ENCODE data around the gene SCRT2. TPM values are rescaled to one million over a fixed set of nuclear protein-coding genes. Genes with fewer than 3 reads are reported as not detected.

SCRT2 gene
- total and polyA plus RNA-seq, 2 donors from 2014 or later: not detected

- H3K36me3 ChIP-seq (ENCODE audit: control insufficient read depth in 2 of 3, insufficient read depth in 3 of 3, low read length in 3 of 3): peaks cover 0 to 12% (median 11%) of the 10 kb centered on the region in 3 donors
- TF ChIP-seq CTCF (IDR thresholded peaks at IDR 0.05; ENCODE audit: borderline replicate concordance, extremely low read depth, insufficient read depth): no peak
- no peaks in the 10 kb centered on the region for H3K9me3 ChIP-seq (ENCODE audit: control insufficient read depth in 2 of 3, insufficient read depth in 1 of 3, low read length in 3 of 3)
- H3K4me3 ChIP-seq (ENCODE audit: low read length in 3 of 3): peak overlapping the region; percentile 68 to 92 (median 69)
- FAIRE-seq: no peak
- H3K9ac ChIP-seq (ENCODE audit: low read length in 3 of 3): peak overlapping the region; percentile 32 to 81 (median 57)
- peak in 2 of 5 donors; percentile 62 to 79 for DNase-seq
- peaks cover 0 to 15% (median 6%) of the 10 kb centered on the region in 3 donors for H3K4me1 ChIP-seq (ENCODE audit: control insufficient read depth in 2 of 3, insufficient read depth in 2 of 3, low read depth in 1 of 3, low read length in 3 of 3)
- intact Hi-C loops (cut with DNase I): no loop called here
- no peaks in the 10 kb centered on the region for H3K27me3 ChIP-seq (ENCODE audit: control insufficient read depth, insufficient read depth, low read length)
- H3K27ac ChIP-seq (ENCODE audit: low read depth in 2 of 2, low read length in 2 of 2): peak overlapping the region; percentile 67 to 70
These were observed 22.9 kb downstream of the SCRT2 start for GRCh38 chr20:652615-653109.

- peaks cover 0 to 15% (median 6%) of the 10 kb centered on the region in 3 donors for H3K4me1 ChIP-seq (ENCODE audit: control insufficient read depth in 2 of 3, insufficient read depth in 2 of 3, low read depth in 1 of 3, low read length in 3 of 3)
- H3K27ac ChIP-seq (ENCODE audit: low read depth in 2 of 2, low read length in 2 of 2): peak overlapping the region in 1 of 2 donors; percentile 70
- no peaks in the 10 kb centered on the region for H3K9me3 ChIP-seq (ENCODE audit: control insufficient read depth in 2 of 3, insufficient read depth in 1 of 3, low read length in 3 of 3)
- peak overlapping the region; percentile 28 to 92 (median 68) for H3K4me3 ChIP-seq (ENCODE audit: low read length in 3 of 3)
- no peaks in the 10 kb centered on the region for H3K27me3 ChIP-seq (ENCODE audit: control insufficient read depth, insufficient read depth, low read length)
- H3K9ac ChIP-seq (ENCODE audit: low read length in 3 of 3): peak overlapping the region in 2 of 3 donors; percentile 57 to 81
- intact Hi-C loops (cut with DNase I): no loop called here
- TF ChIP-seq CTCF (IDR thresholded peaks at IDR 0.05; ENCODE audit: borderline replicate concordance, extremely low read depth, insufficient read depth): no peak
- FAIRE-seq: no peak
- peak in 1 of 5 donors; percentile 54 for DNase-seq
- peaks cover 0 to 16% (median 13%) of the 10 kb centered on the region in 3 donors for H3K36me3 ChIP-seq (ENCODE audit: control insufficient read depth in 2 of 3, insufficient read depth in 3 of 3, low read length in 3 of 3)
These were observed 23.6 kb downstream of the SCRT2 start for GRCh38 chr20:651713-652614.

DNA sequence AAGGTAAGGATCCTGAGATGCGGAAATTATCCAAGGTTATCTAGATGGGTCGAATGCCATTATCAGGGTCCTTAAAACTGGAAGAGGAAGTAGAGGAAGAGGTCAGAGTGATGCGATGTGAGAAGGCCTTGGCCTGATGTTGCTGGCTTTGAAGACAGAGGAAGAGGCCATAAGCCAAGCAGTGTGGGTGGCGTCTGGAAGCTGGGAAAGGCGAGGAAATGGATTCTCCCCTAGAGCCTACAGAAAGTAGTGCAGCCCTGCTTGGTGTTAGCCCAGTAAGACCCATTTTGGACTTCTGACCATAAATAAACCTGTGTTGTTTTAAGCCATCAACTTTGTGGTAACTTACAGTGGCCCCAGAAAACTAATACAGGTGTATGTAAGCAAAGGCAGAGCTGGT is 24.6 kb downstream of the SCRT2 start:
- no peak overlapping the region for H3K27ac ChIP-seq (ENCODE audit: low read depth in 2 of 2, low read length in 2 of 2)
- peaks cover 0 to 16% (median 6%) of the 10 kb centered on the region in 3 donors for H3K4me1 ChIP-seq (ENCODE audit: control insufficient read depth in 2 of 3, insufficient read depth in 2 of 3, low read depth in 1 of 3, low read length in 3 of 3)
- no peaks in the 10 kb centered on the region for H3K9me3 ChIP-seq (ENCODE audit: control insufficient read depth in 2 of 3, insufficient read depth in 1 of 3, low read length in 3 of 3)
- FAIRE-seq (no peak), DNase-seq (no peak)
- no peak overlapping the region for H3K9ac ChIP-seq (ENCODE audit: low read length in 3 of 3)
- no peak for TF ChIP-seq CTCF (IDR thresholded peaks at IDR 0.05; ENCODE audit: borderline replicate concordance, extremely low read depth, insufficient read depth)
- H3K27me3 ChIP-seq (ENCODE audit: control insufficient read depth, insufficient read depth, low read length): no peaks in the 10 kb centered on the region
- peaks cover 0 to 16% (median 13%) of the 10 kb centered on the region in 3 donors for H3K36me3 ChIP-seq (ENCODE audit: control insufficient read depth in 2 of 3, insufficient read depth in 3 of 3, low read length in 3 of 3)
- no peak overlapping the region for H3K4me3 ChIP-seq (ENCODE audit: low read length in 3 of 3)
- intact Hi-C loops (cut with DNase I): no loop called here
